ENCODE data around the gene PLA2G6.

DNA sequence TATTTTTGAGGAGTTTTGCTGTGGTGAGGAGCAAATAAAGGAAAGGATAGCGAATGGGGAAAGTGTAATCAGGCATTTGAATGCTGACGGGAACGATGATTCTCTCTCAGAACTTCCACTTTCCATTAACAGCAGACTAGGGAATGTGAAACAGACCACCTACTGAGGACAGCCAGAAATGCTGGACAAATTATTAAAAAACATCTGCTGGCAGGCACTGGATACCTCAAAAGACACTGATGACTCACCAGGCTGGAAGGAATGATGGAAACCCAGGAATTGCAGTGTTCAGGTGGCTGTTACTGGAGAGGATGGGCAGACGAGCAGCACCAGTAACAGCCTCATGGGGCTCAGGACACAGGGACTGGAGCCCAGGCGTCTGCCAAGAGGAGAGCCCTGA lies 33.4 kb downstream of the PLA2G6 start:
- TF ChIP-seq, protein P1, sequence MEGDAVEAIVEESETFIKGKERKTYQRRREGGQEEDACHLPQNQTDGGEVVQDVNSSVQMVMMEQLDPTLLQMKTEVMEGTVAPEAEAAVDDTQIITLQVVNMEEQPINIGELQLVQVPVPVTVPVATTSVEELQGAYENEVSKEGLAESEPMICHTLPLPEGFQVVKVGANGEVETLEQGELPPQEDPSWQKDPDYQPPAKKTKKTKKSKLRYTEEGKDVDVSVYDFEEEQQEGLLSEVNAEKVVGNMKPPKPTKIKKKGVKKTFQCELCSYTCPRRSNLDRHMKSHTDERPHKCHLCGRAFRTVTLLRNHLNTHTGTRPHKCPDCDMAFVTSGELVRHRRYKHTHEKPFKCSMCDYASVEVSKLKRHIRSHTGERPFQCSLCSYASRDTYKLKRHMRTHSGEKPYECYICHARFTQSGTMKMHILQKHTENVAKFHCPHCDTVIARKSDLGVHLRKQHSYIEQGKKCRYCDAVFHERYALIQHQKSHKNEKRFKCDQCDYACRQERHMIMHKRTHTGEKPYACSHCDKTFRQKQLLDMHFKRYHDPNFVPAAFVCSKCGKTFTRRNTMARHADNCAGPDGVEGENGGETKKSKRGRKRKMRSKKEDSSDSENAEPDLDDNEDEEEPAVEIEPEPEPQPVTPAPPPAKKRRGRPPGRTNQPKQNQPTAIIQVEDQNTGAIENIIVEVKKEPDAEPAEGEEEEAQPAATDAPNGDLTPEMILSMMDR (IDR thresholded peaks at IDR 0.05), result no peak
- TF ChIP-seq POLR2AphosphoS5 (IDR thresholded peaks at IDR 0.05), result no peak

Data from breast epithelium (tissue), 3 donors.